Glomerular endothelial cell (primary cell): ENCODE measurements around the gene EIF4G3. TPM values are rescaled to one million over a fixed set of nuclear protein-coding genes. Genes with fewer than 3 reads are reported as not detected.
"Not testable (repeated sequence)": the region's sequence is repeated elsewhere in the genome, so short reads cannot be mapped to it uniquely, and the experiment has no call there.

Experiments used
- DNase-seq: peaks from one replicate; pipeline ENCODE4 v3.0.0-alpha.2; 2011; ENCODE audit warnings: low read depth, low spot score; ENCODE audit errors: extremely low read depth
- total RNA-seq: library from RNA; depleted of rRNA; stranded (reverse); fragments of >200 nt; gene quantifications from 2 replicates; pipeline ENCODE4 v1.2.3, GENCODE V29; 2015

EIF4G3 gene
- total RNA-seq, 1 donor from 2014 or later = 62.9 TPM

DNA sequence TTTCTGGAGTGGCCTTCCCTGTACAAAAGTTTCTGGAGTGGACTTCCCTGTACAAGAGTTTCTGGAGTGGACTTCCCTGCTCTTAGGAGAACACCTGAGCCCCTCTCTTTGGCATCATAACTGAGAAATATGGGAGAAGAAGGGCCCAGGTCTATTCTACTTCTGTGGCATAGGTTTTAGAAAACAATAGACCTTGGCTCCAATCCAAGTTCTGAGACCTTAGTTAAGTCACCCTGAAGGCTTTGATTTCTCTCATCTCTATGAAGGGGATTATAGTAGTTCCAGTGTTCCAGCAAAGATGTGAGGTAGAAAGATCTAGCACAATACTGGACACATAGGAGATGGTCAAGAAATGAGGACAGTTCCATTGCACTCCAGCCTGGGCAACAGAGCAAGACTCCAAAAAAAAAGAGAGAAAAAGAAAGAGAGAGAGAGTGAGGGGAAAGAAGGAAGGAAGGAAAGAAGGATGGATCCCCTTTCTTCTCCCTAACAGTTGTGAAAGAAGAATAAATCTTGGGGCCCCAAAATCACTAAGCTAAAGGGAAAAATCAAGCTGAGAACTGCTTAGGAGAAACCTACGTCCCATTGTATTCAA, 13.3 kb upstream of the EIF4G3 start:
- DNase-seq = no peak

DNA sequence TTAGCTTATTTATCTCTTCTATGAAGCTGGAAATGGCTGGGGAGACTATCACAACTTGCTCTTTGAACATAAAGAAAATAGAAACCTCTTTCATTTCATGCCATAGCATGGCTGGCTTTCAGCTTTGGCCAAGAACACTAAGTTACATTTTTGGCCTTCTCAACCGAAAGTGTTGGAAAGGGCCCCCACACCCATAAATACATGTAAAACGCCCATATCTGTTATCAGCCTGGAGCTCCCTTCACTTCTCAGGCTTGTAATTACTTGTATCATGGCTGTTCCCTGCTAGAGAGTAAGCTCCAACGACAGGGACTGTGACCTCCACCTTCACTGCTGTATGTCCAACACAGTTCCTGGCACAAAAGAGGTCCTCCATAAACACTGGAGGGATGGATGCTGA, 12.7 kb upstream of the EIF4G3 start:
- no peak for DNase-seq

DNA sequence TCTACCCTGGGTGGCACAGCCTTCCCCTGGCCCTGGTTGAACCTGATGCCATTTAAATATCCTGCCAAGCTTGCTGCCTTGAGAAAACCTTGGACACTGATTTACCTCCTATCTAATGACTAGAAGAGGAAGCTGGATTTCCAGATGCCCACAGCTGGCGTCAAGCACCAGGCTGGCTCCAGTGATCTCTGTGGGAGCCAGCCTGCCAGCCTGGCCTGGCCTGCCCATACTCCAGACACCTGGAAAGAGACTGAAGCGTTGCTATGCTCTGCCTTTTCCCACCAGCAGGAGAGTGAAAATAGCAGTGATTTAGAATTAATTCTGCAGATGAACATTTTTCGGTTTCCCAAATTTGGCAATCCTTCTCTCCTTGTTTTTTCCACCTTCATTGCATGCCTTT, 11.5 kb upstream of the EIF4G3 start:
- no peak for DNase-seq

DNA sequence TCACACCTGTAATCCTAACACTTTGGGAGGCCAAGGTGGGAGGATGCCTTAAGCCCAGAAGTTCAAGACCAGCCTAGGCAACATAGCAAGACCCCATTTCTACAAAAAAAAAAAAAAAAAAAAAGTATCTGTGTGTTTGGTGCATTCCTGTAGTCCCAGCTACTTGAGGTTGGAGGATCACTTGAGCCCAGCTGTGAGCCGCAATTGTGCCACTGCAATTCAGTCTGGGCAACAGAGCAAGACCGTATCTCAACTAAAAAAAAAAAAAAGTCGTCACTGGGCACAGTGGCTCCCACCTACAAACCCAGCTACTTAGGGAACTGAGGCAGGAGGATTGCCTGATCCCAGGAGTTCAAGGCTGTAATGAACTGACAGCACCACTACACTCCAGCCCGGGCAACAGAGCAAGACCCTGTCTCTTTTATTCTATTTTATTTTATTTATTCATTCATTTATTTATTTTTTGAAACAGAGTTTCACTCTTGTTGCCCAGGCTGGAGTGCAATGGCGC, 8.6 kb upstream of the EIF4G3 start:
- DNase-seq = no peak

DNA sequence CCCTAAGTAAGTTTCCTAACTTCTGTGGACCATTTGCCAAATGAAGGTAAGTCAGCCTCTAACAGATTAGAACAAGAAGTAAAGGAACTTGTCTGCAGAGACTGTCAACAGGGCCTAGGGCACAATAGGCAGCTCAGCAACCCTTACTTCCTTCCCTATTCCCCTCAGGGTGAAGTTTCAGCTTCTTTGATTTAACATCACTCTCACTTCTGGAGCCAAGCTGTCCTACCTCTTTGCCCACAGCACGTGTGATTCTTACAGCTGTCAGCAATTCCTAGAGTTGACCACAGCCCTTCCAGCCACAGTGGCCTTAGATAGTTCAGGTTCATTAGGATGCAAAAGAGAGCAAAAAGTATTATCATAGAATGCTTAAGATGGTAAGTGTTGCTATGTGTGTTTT, 7.6 kb upstream of the EIF4G3 start:
- DNase-seq = no peak

DNA sequence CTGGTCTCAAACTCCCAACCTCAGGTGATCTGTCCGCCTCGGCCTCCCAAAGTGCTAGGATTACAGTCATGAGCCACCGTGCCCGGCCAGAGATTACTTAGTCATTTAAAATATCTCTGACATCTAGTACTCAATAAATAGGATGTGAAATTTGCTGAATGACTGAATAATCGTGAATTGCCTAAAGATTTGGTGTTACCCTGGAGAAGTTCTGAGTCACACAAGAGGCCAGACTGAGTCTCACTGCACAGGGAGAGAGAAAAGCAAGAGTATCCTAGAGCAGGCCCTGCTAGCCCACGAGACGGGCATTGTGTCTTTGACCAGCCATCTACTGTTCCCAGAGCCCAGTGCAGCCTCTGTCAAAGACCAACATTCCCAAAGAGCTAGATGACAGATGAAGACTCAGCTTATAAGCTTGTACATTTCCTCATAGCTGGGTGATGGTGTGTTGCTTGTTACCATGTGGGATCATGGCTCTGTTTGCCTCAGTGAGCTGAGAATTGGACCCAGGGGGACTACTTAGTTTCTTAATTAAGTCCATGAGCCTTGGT, 5.6 kb upstream of the EIF4G3 start:
- no peak for DNase-seq

DNA sequence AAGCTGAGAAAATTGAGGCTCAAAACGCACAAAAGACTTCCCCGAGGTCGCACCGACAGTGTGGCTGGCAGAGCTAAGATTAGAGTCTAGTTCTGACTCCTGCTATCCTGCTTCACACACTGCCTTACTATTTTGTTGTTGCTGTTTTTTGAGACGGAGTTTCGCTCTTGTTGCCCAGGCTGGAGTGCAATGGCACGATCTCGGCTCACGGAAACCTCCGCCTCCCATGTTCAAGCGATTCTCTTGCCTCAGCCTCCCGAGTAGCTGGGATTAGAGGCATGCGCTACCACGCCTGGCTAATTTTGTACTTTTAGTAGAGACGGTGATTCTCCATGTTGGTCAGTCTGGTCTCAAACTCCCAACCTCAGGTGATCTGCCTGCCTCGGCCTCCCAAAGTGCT, 1.6 kb upstream of the EIF4G3 start:
- DNase-seq = not testable (repeated sequence)

DNA sequence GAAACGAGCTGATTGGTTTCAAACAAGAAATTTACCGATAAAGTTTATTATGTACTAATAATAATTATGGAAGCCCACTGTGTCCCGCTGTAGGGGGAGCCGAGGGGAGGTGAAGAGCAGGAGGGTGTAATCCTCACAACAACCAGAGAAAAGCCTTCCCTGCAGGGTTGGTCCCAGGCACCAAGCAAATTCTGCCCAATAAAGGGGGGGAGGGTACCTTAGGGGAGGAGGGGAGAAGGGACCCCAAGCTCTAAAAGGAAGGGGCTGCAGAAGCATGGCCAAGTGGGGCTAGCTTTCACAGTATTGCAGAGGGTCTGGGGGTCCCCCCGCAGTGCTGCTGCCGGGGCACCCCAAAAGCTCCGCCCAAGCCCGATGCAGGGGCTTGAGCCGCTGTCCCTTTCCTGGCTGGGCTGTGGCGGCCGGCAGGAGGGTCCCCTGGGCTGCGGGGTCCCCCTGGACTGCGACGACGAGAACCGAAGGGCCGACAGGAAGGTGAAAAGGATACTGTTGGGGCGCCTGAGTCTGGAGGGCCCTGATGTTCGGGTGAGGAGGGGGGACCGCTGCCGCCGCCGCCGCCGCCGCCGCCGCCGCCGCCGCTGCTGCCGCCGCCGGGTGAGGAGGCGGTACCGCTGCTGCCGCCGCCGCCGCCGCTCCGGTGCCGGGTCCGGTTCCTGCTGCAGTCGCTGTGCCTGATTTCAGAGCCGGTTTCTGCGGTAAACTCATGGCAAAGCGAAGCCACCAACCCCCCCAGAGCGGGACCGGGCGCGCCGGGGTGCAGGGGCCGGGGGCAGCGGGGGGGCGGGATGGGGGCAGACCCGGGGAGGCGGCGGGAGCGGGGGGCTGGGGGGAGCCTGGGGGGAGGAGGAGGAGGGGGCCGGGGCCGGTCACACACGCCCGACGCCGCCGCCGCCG, 771 bp downstream of the EIF4G3 start:
- no peak for DNase-seq

DNA sequence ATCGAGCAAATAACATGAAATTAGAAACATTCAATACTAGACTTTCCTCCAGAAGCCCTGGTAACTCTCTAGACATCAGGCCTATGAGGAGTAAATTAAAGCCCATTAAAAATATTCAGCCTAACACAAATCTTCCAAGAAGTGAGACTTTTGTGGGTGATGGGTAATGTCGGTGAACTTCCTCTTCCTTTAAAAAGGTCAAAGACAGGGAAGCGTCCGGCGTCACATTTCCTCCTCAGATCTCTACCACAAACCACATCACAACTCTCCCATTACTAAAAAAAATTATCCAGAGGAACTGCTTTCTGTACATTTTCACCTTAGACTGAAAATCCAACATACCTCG, 1.4 kb downstream of the EIF4G3 start:
- DNase-seq = no peak

DNA sequence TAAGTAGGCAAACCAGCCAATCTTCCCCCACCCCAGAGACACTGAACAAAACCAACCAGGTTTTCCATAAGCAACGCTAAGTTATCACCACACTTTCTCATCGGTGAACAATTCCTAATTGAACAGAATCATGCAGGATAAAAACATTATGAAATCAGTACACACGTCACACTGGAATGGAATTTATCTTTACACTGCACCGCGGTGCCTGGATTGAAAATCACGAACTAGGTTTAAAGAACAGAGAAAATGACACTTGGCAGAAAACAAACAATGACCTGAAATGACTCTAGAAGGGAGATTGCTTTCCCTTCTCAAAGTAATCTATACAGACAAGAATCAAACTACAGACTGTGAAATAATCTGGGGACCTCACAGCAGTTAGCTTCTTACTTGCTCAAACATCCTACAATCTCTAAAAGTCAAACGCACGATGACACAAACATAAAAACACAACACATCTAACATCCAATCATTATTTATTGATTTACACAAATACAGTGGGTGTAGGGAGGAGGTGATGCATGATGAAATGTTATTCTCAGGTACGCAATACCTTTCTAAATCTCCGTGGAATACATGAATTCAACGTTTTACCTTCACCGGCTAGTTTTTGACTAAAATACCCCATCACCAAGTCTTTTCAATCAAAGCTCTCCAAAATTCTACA, 1.9 kb downstream of the EIF4G3 start:
- no peak for DNase-seq

DNA sequence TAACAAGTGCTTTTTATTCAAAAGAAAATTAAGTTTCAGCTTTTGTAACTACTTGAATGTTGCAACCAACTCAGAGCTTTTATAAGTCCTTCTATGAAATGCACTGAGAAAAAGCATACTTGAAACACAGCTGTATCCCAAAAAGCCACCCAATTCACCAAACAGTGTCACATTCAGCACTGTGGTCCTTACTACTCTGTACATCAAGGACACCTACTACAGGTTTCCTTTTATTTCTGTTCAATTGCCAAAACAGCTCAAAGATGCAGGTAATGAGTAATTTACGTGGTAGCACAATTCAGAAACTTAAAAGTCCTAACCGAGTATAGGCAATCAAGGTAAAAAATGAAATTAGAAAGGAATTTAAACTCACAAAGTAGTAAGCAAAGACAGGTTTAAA, 2.5 kb downstream of the EIF4G3 start:
- DNase-seq = no peak

DNA sequence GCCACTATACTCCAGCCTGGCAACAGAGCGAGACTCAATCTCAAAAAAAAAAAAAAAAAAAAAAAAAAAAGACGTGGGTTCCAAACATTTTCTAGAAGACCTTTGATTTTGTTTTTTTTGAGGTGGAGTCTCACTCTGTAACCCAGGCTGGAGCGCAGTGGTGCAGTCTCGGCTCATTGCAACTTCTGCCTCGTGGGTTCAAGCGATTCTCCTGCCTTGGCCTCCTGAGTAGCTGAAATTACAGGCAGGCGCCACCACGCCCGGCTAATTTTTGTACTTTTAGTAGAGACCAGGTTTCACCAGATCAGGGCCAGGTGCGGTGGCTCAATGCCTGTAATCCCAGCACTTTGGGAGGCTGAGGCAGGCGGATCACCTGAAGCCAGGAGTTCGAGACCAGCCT, 3.6 kb downstream of the EIF4G3 start:
- not testable (repeated sequence) for DNase-seq

DNA sequence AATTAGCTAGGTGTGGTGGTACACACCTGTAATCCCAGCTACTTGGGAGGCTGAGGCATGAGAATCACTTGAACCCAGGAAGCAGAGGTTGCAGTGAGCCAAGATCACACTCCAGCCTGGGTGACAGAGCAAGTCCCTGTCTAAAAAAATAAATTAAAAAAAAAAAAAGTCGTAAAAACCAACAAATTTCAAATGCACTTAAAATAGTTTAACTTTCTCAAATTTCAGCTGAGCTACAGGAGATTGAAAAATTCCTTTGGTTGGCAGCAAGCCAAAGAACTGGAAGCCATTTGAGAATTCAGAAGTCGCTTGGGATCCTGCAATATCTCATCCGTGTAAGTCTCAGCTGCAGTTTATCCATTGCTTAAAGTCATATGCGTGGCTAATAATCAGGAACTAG, 5.9 kb downstream of the EIF4G3 start:
- DNase-seq = not testable (repeated sequence)

DNA sequence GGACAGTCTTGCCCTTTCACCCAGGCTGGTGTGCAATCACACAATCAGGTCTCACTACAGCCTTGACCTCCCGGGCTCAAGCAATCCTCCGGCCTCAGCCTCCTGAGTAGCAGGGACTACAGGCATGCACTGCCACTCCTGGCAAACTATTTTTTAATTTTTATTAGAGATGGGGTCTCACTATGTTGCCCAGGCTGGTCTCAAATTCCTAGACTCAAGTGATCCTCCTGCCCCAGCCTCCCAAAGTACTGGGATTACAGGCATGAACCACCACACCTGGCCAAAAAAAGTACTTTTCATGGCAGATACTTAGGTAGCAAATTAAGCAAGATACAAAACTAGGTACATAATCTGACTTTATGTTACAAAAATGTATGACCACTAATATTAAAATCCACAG, 8.3 kb downstream of the EIF4G3 start:
- no peak for DNase-seq

DNA sequence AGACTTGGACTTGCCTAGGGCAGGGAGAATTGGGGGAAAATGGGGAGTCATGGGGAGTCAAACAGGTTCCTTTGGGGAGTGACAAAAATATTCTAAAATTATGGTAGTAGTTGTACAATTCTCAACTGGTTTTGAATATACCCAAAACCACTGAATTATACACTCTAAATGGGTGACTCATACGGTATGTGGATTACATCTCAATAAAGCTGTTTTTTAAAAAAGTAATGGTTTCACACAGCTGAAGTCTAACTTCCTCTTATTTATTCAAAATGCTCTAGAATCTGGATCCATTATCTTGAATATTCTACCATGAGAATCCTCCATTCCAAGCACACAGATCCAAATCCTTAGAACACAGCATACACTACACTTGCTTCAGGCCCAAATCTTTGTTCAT, 11.1 kb downstream of the EIF4G3 start:
- no peak for DNase-seq

DNA sequence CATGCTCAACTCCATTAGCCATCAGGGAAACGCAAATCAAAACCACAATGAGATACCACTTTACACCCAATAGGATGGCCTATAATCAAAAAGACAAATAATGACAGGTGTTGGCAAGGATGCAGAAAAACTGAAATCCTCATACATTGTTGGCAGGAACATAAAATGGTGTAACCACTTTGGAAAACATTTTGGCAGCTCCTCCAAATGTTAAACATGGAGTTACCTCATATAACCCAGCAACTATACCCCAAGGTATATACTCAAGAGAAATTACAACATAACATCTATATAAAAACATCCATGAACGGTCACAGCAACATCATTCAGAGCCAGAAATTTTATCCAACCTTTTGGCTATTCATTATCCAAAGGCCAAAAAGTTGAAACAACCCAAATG, 11.6 kb downstream of the EIF4G3 start:
- no peak for DNase-seq

DNA sequence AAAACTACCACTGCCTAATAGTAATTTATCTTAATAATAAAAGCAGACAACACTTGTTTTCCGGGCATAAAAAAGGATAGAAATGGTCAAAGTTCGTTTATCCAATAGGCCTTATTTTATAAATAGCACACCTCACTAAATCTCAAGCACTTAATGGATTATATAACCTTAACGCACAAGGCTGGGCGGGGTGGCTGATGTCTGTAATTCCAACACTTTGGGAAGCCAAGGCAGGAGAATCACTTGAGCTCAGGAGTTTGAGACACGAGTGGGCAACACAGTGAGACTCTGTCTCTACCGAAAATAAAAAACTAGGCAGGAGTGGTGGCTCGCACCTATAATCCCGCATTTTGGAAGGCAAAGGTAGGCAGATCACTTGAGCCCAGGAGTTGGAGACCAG, 12.4 kb downstream of the EIF4G3 start:
- no peak for DNase-seq

DNA sequence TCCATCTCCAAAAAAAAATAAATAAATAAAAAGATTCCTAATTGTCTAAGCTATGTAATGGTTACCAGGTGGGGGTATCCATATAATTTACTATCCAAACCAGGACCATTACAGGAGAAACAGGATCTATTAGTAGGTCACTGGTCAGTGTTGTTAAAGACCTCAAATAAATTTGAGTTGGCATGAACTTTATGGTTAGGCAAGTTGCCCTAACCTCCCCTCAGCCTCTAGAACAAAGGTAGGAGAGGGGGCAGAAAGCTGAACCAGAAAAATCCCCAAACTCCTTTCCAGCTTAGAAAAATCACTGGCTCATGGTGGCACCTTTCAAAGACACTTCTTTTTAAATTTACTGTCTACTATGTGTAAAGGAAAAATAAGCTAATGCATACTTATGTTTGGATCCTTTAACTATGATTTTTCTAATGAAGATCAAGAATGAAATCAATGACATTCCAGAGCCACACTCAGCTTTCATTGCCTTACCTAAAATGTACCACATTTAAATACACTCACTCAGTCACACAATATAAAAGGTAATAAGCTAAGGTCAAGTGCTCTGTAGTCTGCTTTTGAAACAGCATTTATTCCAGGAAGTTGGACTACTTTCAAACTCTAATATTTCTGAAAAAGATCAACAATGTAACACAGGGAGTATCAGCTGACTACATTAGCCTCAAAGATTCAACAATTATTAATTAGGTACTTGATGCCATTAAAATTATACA, 13.8 kb downstream of the EIF4G3 start:
- no peak for DNase-seq

DNA sequence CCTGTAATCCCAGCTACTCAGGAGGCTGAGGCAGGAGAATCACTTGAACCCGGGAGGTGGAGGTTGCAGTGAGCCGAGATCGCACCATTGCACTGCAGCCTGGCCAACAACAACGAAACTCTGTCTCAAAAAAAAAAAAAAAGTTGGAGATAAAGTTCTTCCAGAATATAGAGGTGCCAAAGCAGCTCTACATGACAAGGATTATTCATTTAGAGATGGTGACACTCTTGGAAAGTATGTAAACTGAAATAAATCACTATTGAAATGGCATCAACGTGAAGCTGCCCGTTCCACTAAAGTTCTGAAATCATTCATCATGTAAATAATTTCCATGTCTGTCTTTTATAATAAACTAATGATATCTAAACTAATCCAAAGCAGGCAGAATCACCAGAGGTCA, 14.9 kb downstream of the EIF4G3 start:
- DNase-seq = no peak

DNA sequence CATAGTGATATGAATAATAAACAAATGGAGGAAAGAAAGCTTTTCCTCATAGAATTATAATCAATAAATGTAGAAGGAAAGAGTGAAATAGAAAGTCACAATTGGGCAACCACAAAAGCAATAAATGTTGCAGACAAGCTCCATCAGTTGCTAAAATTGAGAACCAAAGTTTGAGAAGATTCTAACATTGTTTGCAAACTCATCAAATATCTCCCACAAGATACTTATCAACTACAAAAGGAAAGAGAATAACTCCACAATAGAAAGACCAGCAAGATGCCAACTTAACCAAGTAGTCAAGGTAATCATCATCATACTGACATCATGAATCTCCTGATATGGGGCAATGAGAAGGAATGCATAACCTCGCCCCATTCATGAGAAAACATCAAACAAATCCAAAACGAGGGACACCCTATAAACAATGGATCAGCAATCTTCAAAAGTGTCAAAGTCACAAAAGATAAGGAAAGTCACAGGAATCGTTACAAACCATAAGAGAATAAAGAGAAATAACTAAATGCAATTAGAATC, 16.4 kb downstream of the EIF4G3 start:
- no peak for DNase-seq

DNA sequence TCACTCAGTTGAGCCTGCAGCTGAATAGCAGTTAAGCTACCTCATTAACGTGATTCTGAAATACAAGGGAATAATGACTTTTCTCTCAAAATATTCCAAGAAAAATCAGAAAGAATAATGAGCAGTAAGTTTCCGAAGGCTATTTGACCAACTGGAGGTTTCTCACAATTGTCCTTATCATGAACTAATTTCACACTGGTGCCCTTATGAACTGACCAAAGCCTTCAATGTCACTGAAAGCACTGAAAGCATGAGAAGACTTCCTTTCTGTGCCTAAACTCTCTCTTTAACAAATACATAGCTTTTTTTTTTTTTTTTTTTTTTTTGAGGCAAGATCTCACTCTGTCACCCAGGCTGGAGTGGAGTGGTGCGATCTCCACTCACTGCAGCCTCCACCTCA, 18.8 kb downstream of the EIF4G3 start:
- no peak for DNase-seq
